Sigmoid colon (tissue), 4 donors: Measurements from ENCODE around the gene UBE3C.

ENCODE experiments used
- EP300 ChIP-seq, 4 donors: sonication (generic); formaldehyde crosslinking; IDR thresholded peaks; one replicate each; pipeline ENCODE4 v1.6.1; 2017; ENCODE audit warnings: antibody characterized with exemption in 4 of 4
- POLR2A ChIP-seq, 2 donors: fragments of 450-650 bp; IDR thresholded peaks; one replicate each; pipeline ENCODE4 v1.6.1; 2016; ENCODE audit warnings: antibody characterized with exemption in 2 of 2, mild to moderate bottlenecking in 2 of 2, moderate library complexity in 2 of 2
- TF ChIP-seq, protein P1 (sequence below), 4 experiments: fragments of 450-650 bp in 3 of 4; fragments of 200-600 bp in 1 of 4; IDR thresholded peaks; one replicate each; pipeline ENCODE4 v1.5.1; 2016 to 2019; ENCODE audit warnings: antibody characterized with exemption in 4 of 4, mild to moderate bottlenecking in 3 of 4, moderate library complexity in 2 of 4

DNA sequence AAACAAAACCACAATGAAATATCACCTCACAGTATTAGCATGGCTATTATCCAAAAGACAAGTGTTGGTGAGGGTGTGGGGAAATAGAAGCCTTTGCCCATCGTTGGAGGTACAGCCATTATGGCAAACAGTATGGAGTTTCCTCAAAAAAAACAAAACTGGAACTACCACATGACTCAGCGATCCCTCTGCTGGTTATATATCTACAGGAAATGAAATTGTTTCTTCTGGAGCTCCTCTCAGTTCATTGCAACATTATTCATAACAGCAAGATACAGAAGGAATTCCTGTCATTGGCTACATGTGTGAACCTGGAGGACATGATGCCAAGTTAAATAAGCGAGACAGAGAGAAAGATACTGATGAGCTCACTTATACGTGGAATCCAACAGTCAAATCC is 2.4 kb upstream of the UBE3C start:
- TF ChIP-seq, protein P1, sequence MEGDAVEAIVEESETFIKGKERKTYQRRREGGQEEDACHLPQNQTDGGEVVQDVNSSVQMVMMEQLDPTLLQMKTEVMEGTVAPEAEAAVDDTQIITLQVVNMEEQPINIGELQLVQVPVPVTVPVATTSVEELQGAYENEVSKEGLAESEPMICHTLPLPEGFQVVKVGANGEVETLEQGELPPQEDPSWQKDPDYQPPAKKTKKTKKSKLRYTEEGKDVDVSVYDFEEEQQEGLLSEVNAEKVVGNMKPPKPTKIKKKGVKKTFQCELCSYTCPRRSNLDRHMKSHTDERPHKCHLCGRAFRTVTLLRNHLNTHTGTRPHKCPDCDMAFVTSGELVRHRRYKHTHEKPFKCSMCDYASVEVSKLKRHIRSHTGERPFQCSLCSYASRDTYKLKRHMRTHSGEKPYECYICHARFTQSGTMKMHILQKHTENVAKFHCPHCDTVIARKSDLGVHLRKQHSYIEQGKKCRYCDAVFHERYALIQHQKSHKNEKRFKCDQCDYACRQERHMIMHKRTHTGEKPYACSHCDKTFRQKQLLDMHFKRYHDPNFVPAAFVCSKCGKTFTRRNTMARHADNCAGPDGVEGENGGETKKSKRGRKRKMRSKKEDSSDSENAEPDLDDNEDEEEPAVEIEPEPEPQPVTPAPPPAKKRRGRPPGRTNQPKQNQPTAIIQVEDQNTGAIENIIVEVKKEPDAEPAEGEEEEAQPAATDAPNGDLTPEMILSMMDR (IDR thresholded peaks at IDR 0.05) = peak in 1 of 4 experiments; percentile 18
- no peak for TF ChIP-seq EP300 (IDR thresholded peaks at IDR 0.05)
- no peak for TF ChIP-seq POLR2A (IDR thresholded peaks at IDR 0.05)
